MG63 (cell line): Measurements from ENCODE around the gene KNCN. TPM values are rescaled to one million over a fixed set of nuclear protein-coding genes. Genes with fewer than 3 reads are reported as not detected.

Source experiments
- DNase-seq: peaks from one replicate; pipeline ENCODE4 v3.0.0-alpha.2; 2020
- H3K27me3 ChIP-seq: fragments of 250-450 bp; sonication (Bioruptor Pico); 2 replicates; pipeline ENCODE4 v1.5.1; 2020; ENCODE audit warnings: mild to moderate bottlenecking, moderate library complexity
- H3K36me3 ChIP-seq: fragments of 250-450 bp; sonication (Bioruptor Pico); 2 replicates; pipeline ENCODE4 v1.5.1; 2020; ENCODE audit warnings: mild to moderate bottlenecking, moderate library complexity
- H3K4me3 ChIP-seq: fragments of 250-450 bp; sonication (Bioruptor Pico); 2 replicates; pipeline ENCODE4 v1.5.1; 2020; ENCODE audit warnings: mild to moderate bottlenecking, moderate library complexity
- H3K9me3 ChIP-seq: fragments of 250-450 bp; sonication (Bioruptor Pico); 2 replicates; pipeline ENCODE4 v1.5.1; 2020; ENCODE audit warnings: mild to moderate bottlenecking, moderate library complexity
- total RNA-seq: library from RNA; depleted of rRNA; stranded (reverse); fragments of >200 nt; shearing (Covaris generic); gene quantifications from 2 replicates; pipeline ENCODE4 v1.2.3, GENCODE V29; 2014; ENCODE audit warnings: low replicate concordance

The KNCN gene
- total RNA-seq, 1 experiment from 2014 or later: not detected

GRCh38 chr1:46532498-46533178, 18.8 kb downstream of the KNCN start:
- Histone ChIP-seq H3K27me3 (no peaks in the 10 kb centered on the region), H3K4me3 (no peak overlapping the region), H3K9me3 (no peaks in the 10 kb centered on the region), H3K36me3 (no peaks in the 10 kb centered on the region)
- peak; percentile 45 for DNase-seq

GRCh38 chr1:46532095-46532494, 19.4 kb downstream of the KNCN start:
- Histone ChIP-seq H3K4me3 (no peak overlapping the region), H3K9me3 (no peaks in the 10 kb centered on the region), H3K27me3 (no peaks in the 10 kb centered on the region), H3K36me3 (no peaks in the 10 kb centered on the region)
- DNase-seq: no peak

- no peak for DNase-seq
- no peaks in the 10 kb centered on the region for H3K9me3 ChIP-seq
- H3K4me3 ChIP-seq: no peak overlapping the region
- no peaks in the 10 kb centered on the region for H3K36me3 ChIP-seq
- H3K27me3 ChIP-seq: no peaks in the 10 kb centered on the region
Observed at GRCh38 chr1:46530791-46531409, 20.5 kb downstream of the KNCN start.

- DNase-seq: no peak
- Histone ChIP-seq H3K4me3 (no peak overlapping the region), H3K27me3 (no peaks in the 10 kb centered on the region), H3K36me3 (no peaks in the 10 kb centered on the region), H3K9me3 (no peaks in the 10 kb centered on the region)
Observed at GRCh38 chr1:46530311-46530710, 21.1 kb downstream of the KNCN start.

- Histone ChIP-seq H3K36me3 (no peaks in the 10 kb centered on the region), H3K27me3 (no peaks in the 10 kb centered on the region), H3K4me3 (no peak overlapping the region), H3K9me3 (no peaks in the 10 kb centered on the region)
- no peak for DNase-seq
Observed at GRCh38 chr1:46529031-46529630, 22.3 kb downstream of the KNCN start.

- Histone ChIP-seq H3K36me3 (no peaks in the 10 kb centered on the region), H3K4me3 (no peak overlapping the region), H3K9me3 (no peaks in the 10 kb centered on the region), H3K27me3 (no peaks in the 10 kb centered on the region)
- no peak for DNase-seq
Observed at GRCh38 chr1:46528297-46528955, 23.0 kb downstream of the KNCN start.

GRCh38 chr1:46527474-46528296, 23.8 kb downstream of the KNCN start:
- peak; percentile 70 for DNase-seq
- H3K27me3 ChIP-seq: no peaks in the 10 kb centered on the region

GRCh38 chr1:46526691-46527291, 24.7 kb downstream of the KNCN start:
- no peaks in the 10 kb centered on the region for H3K9me3 ChIP-seq
- no peaks in the 10 kb centered on the region for H3K36me3 ChIP-seq
- H3K27me3 ChIP-seq: no peaks in the 10 kb centered on the region
- no peak overlapping the region for H3K4me3 ChIP-seq
- no peak for DNase-seq

More at GRCh38 chr1:46527474-46528296, 23.8 kb downstream of the KNCN start:
- H3K4me3 ChIP-seq: no peak overlapping the region
- H3K9me3 ChIP-seq: no peaks in the 10 kb centered on the region
- H3K36me3 ChIP-seq: no peaks in the 10 kb centered on the region

- no peaks in the 10 kb centered on the region for H3K36me3 ChIP-seq
- no peak for DNase-seq
- no peaks in the 10 kb centered on the region for H3K9me3 ChIP-seq
- no peak overlapping the region for H3K4me3 ChIP-seq
- no peaks in the 10 kb centered on the region for H3K27me3 ChIP-seq
Observed at GRCh38 chr1:46526013-46526690, 25.3 kb downstream of the KNCN start.

- Histone ChIP-seq H3K4me3 (no peak overlapping the region), H3K9me3 (no peaks in the 10 kb centered on the region), H3K27me3 (no peaks in the 10 kb centered on the region), H3K36me3 (no peaks in the 10 kb centered on the region)
- no peak for DNase-seq
Observed at GRCh38 chr1:46525253-46525983, 26.0 kb downstream of the KNCN start.

GRCh38 chr1:46524843-46525242, 26.6 kb downstream of the KNCN start:
- Histone ChIP-seq H3K4me3 (no peak overlapping the region), H3K9me3 (no peaks in the 10 kb centered on the region), H3K36me3 (no peaks in the 10 kb centered on the region), H3K27me3 (no peaks in the 10 kb centered on the region)
- no peak for DNase-seq

- H3K36me3 ChIP-seq: no peaks in the 10 kb centered on the region
- no peaks in the 10 kb centered on the region for H3K27me3 ChIP-seq
- no peak overlapping the region for H3K4me3 ChIP-seq
- DNase-seq: no peak
- no peaks in the 10 kb centered on the region for H3K9me3 ChIP-seq
Observed at GRCh38 chr1:46523496-46524353, 27.7 kb downstream of the KNCN start.

- no peak overlapping the region for H3K4me3 ChIP-seq
Observed at GRCh38 chr1:46522969-46523320, 28.5 kb downstream of the KNCN start.

GRCh38 chr1:46522184-46522968, 29.1 kb downstream of the KNCN start:
- Histone ChIP-seq H3K36me3 (no peaks in the 10 kb centered on the region), H3K4me3 (no peak overlapping the region), H3K27me3 (no peaks in the 10 kb centered on the region), H3K9me3 (no peaks in the 10 kb centered on the region)
- DNase-seq: peak; percentile 86

More at GRCh38 chr1:46522969-46523320, 28.5 kb downstream of the KNCN start:
- DNase-seq: no peak
- H3K36me3 ChIP-seq: no peaks in the 10 kb centered on the region
- no peaks in the 10 kb centered on the region for H3K9me3 ChIP-seq
- no peaks in the 10 kb centered on the region for H3K27me3 ChIP-seq
